NB4 (cell line): ENCODE data around the gene ZNF181.

Experiments
- POLR2A ChIP-seq: IDR thresholded peaks from 2 replicates; pipeline ENCODE4 v1.6.1; 2011; ENCODE audit warnings: mild to moderate bottlenecking; ENCODE audit not compliant: insufficient read length; ENCODE audit errors: extremely low read depth
- TF ChIP-seq, protein P1 (sequence below): IDR thresholded peaks from one replicate; pipeline ENCODE4 v1.5.1; 2012; ENCODE audit warnings: low read depth, low read length
- TF ChIP-seq, protein P2 (sequence below): IDR thresholded peaks from 2 replicates; pipeline ENCODE4 v1.6.1; 2011; ENCODE audit warnings: low read depth, low read length

DNA sequence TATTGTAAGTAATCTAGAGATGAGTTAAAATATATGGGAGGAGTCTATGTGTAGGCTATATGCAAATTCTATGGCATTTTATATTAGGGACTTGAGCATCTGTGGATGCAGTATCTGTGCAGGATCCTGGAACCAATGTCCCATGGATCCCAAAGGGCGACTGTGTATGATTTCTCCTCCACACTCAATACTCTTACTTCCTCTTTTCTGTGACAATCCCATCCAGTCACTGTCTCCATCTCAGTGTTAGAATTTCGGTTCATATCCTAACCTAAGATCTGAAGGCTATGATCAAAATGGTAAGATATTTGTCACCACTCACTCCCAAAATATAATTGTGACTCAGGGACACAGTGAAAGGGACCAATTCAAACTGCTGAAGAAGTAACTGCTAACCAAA is 54.0 kb downstream of the ZNF181 start:
- TF ChIP-seq, protein P1, sequence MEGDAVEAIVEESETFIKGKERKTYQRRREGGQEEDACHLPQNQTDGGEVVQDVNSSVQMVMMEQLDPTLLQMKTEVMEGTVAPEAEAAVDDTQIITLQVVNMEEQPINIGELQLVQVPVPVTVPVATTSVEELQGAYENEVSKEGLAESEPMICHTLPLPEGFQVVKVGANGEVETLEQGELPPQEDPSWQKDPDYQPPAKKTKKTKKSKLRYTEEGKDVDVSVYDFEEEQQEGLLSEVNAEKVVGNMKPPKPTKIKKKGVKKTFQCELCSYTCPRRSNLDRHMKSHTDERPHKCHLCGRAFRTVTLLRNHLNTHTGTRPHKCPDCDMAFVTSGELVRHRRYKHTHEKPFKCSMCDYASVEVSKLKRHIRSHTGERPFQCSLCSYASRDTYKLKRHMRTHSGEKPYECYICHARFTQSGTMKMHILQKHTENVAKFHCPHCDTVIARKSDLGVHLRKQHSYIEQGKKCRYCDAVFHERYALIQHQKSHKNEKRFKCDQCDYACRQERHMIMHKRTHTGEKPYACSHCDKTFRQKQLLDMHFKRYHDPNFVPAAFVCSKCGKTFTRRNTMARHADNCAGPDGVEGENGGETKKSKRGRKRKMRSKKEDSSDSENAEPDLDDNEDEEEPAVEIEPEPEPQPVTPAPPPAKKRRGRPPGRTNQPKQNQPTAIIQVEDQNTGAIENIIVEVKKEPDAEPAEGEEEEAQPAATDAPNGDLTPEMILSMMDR = no peak
- TF ChIP-seq POLR2A = no peak
- TF ChIP-seq, protein P2, sequence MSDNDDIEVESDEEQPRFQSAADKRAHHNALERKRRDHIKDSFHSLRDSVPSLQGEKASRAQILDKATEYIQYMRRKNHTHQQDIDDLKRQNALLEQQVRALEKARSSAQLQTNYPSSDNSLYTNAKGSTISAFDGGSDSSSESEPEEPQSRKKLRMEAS = no peak
